GM19025 (cell line): ENCODE results near the gene NUDT8.
"Not testable (repeated sequence)": the region's sequence is repeated elsewhere in the genome, so short reads cannot be mapped to it uniquely, and the experiment has no call there.

Source experiments
- ATAC-seq: cut with Tn5 transposase; IDR thresholded peaks from one replicate; pipeline ENCODE4 v1.9.1; 2021; ENCODE audit warnings: mild to moderate bottlenecking, low read depth, moderate library complexity; ENCODE audit not compliant: unreplicated experiment

Gene NUDT8

DNA sequence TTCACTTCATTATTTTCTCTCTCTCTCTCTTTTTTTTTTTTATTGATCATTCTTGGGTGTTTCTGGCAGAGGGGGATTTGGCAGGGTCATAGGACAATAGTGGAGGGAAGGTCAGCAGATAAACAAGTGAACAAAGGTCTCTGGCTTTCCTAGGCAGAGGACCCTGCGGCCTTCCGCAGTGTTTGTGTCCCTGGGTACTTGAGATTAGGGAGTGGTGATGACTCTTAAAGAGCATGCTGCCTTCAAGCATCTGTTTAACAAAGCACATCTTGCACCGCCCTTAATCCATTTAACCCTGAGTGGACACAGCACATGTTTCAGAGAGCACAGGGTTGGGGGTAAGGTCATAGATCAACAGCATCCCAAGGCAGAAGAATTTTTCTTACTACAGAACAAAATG is 32.3 kb downstream of the NUDT8 start:
- not testable (repeated sequence) for ATAC-seq

GRCh38 chr11:67596753-67597300 is 32.9 kb downstream of the NUDT8 start:
- ATAC-seq = no peak

DNA sequence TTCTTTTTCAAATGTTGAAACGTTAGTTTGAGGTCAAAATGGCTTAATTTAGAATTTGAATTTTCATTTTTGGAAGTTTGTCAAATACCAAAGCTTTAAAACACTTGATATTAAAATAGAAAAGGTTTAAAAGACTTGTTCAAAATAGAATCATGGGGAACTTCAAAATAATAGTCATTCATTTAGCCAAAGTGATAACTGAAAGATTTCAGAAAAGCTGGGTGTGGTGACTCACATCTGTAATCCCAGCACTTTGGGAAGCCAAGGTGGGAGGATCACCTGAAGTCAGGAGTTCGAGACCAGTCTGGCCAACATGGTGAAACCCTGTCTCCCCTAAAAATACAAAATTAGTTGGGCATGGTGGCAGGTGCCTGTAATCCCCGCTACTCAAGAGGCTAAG is 35.3 kb downstream of the NUDT8 start:
- ATAC-seq = no peak

DNA sequence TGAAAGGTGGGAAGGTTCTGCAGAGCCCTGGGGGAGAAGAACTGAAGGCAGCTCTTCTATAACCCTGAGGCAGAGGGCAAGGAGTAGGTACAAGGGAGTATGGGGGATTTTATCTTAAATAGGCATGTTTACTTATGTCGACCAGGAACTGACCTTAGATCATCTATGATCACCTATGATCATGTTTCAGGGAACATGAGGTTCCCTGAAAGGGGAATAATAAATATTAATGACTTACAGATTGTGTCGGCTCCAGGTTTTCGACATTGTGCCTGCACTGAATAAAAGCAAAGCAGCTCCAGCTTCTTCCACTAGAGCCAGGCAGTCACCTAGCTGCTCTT is 36.2 kb downstream of the NUDT8 start:
- ATAC-seq = no peak

- ATAC-seq = no peak
These were observed 36.7 kb downstream of the NUDT8 start for GRCh38 chr11:67592880-67593564.

- ATAC-seq = not testable (repeated sequence)
These were observed 40.8 kb downstream of the NUDT8 start for GRCh38 chr11:67588899-67589415.

DNA sequence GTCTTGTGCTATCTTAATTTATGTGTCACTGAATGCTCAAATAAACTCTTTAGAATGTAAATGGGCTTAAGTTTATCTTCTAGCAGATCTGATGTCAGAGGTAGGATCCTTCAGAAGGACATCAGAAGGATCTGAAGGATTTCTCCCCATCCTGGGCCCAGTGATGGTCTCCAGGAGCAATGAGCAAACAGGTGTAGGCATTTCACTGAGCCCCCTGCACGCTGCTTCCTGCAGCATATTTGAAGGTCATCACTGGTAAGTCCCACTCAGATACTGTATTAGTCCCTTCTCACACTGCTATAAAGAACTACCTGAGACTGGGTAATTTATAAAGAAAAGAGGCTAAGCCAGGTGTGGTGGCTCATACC is 41.6 kb downstream of the NUDT8 start:
- ATAC-seq = peak; percentile 25

DNA sequence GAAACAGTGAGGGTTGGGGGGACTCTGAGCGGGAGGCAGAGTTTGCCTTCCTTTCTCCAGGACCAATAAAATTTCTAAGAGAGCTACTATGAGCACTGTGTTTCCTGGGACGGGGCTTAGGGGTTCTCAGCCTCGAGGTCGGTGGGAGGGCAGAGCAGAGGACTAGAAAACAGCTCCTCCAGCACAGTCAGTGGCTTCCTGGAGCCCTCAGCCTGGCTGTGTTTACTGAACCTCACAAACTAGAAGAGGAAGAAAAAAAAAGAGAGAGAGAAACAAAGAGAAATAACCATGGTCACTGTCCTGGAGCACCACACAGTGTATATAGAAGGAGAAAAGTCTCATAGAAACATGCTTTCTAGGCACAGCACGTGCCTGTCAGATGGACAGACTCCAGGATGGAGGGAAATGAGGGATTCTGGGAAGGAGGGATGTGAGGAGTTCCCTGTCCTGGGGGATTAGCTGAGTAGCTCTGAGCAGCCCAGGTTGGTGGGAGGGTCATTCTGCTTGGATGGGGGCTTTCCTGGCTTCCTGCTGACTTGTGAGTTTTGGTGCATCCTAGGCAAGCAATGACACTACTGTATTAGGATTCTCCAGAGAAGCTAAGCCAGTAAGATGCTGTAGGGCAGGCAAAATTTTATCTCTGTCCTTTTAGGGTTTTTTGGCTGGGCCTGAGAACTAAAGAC is 43.0 kb downstream of the NUDT8 start:
- ATAC-seq = no peak

DNA sequence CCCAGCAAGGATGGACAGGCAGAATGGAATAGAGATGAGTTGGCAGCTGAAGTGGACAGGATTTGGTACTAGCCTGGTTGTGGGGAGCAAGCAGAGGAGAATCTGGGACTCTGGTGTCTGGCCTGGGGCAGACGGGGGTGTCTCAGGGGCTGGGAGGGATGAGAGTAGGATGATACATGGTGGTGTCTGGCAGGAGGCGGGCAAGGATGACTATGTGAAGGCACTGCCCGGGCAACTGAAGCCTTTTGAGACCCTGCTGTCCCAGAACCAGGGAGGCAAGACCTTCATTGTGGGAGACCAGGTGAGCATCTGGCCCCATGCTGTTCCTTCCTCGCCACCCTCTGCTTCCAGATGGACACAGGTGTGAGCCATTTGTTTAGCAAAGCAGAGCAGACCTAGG is 43.8 kb downstream of the NUDT8 start:
- no peak for ATAC-seq

DNA sequence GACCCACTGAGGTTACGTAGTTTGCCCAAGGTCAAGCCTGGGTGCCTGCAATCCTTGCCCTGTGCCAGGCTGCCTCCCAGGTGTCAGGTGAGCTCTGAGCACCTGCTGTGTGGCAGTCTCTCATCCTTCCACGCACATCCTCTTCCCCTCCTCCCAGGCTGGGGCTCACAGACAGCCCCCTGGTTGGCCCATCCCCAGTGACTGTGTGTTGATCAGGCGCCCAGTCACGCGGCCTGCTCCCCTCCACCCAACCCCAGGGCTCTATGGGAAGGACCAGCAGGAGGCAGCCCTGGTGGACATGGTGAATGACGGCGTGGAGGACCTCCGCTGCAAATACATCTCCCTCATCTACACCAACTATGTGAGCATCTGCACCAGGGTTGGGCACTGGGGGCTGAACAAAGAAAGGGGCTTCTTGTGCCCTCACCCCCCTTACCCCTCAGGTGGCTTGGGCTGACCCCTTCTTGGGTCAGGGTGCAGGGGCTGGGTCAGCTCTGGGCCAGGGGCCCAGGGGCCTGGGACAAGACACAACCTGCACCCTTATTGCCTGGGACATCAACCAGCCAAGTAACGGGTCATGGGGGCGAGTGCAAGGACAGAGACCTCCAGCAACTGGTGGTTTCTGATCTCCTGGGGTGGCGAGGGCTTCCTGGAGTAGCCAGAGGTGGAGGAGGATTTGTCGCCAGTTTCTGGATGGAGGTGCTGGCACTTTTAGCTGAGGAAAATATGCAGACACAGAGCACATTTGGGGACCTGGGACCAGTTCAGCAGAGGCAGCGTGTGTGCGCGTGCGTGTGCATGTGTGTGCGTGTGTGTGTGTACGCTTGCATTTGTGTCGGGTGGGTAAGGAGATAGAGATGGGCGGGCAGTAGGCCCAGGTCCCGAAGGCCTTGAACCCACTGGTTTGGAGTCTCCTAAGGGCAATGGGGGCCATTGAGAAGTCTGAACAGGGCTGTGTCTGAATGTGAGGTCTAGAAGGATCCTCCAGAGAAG is 44.6 kb downstream of the NUDT8 start:
- ATAC-seq = no peak

DNA sequence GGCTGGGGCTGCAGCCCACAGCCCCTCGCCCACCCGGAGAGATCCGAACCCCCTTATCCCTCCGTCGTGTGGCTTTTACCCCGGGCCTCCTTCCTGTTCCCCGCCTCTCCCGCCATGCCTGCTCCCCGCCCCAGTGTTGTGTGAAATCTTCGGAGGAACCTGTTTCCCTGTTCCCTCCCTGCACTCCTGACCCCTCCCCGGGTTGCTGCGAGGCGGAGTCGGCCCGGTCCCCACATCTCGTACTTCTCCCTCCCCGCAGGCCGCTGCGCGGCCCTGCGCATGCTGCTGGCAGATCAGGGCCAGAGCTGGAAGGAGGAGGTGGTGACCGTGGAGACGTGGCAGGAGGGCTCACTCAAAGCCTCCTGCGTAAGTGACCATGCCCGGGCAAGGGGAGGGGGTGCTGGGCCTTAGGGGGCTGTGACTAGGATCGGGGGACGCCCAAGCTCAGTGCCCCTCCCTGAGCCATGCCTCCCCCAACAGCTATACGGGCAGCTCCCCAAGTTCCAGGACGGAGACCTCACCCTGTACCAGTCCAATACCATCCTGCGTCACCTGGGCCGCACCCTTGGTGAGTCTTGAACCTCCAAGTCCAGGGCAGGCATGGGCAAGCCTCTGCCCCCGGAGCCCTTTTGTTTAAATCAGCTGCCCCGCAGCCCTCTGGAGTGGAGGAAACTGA is 45.4 kb downstream of the NUDT8 start:
- no peak for ATAC-seq

DNA sequence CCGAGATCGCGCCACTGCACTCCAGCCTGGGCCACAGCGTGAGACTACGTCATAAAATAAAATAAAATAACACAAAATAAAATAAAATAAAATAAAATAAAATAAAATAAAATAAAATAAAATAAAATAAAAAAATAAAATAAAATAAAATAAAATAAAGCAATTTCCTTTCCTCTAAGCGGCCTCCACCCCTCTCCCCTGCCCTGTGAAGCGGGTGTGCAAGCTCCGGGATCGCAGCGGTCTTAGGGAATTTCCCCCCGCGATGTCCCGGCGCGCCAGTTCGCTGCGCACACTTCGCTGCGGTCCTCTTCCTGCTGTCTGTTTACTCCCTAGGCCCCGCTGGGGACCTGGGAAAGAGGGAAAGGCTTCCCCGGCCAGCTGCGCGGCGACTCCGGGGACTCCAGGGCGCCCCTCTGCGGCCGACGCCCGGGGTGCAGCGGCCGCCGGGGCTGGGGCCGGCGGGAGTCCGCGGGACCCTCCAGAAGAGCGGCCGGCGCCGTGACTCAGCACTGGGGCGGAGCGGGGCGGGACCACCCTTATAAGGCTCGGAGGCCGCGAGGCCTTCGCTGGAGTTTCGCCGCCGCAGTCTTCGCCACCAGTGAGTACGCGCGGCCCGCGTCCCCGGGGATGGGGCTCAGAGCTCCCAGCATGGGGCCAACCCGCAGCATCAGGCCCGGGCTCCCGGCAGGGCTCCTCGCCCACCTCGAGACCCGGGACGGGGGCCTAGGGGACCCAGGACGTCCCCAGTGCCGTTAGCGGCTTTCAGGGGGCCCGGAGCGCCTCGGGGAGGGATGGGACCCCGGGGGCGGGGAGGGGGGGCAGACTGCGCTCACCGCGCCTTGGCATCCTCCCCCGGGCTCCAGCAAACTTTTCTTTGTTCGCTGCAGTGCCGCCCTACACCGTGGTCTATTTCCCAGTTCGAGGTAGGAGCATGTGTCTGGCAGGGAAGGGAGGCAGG is 46.2 kb downstream of the NUDT8 start, which contains the start of gene GSTP1:
Gene GSTP1 (plus strand): TSS at position 566 of the 958 bp plus-strand sequence. CDS start 32 bp downstream, at position 598.
- peak; percentile 53 for ATAC-seq

DNA sequence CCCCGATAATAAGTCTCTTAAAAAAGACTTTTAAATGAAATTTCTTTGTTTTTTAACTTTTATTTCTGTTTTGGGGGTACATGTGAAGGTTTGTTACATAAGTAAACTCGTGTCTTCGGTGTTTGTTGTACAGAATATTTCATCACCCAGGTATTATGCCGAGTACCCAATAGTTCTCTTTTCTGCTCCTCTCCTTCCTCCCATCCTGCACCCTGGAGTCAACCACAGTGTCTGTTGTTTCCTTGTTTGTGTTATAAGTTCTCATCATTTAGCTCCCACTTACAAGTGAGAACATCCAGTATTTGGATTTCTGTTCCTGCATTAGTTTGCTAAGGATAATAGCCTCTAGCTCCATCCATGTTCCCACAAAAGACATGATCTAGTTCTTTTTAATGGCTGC is 47.7 kb downstream of the NUDT8 start:
- no peak for ATAC-seq

DNA sequence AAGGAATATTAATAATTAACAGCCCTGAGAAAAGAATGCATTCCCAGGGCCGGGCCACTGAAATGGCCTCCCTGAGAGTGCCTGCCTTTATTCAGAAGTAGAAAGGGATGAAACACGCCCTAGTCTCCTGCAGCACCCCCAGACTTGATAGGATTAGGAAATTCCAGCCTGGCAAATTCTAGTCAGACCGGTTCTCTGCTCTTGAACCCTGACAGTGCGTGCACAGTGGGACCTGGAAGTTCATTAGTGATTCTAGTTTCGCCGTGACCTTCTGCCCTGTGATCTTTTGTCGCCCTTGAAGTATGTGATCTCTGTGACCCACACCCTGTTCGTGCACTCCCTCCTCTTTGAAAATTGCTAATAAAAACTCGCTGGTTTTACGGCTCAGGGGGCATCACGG is 48.3 kb downstream of the NUDT8 start:
- ATAC-seq = no peak

DNA sequence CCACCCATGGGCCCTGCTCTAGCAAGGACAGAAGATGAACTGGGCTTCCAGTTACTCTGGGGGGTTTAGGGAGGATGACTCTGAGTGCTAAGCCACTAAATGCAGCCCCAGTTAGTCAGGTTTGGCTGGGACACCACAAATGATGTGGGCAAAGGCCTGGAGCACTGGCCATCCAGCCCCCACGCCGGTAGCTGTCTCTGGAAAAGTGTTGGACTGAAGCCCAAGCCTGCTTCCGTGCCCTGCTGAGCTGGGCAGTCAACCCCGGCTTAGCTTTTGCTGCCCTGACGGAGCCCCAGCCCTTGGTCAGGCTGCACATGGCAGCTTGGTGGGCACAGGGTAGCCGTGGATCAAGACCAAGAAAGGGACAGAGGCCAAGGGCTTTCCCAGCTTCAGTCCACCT is 51.8 kb downstream of the NUDT8 start:
- ATAC-seq = no peak
